Measurements from ENCODE around the gene CDC42BPB.

The CDC42BPB gene

GRCh38 chr14:103094406-103095209 is 37.3 kb upstream of the CDC42BPB start, which contains the start of gene EXOC3L4:
Gene EXOC3L4 (plus strand): TSS chr14:103094725. CDS start chr14:103100220, 5,495 bp downstream.
- no peaks in the 10 kb centered on the region for H3K36me3 ChIP-seq (replicated peaks; ENCODE audit: insufficient read depth, low read length)
- H3K9me3 ChIP-seq (replicated peaks; ENCODE audit: insufficient read depth, low read length) = no peaks in the 10 kb centered on the region
- H3K27ac ChIP-seq (ENCODE audit: low read length) = no peak within 1 kb of the TSS
- TF ChIP-seq EZH2 (optimal IDR thresholded peaks at IDR 0.05; ENCODE audit: low read depth, low read length) (no peak), CTCF (IDR thresholded peaks at IDR 0.05; ENCODE audit: low read length) (no peak), EZH2phosphoT487 (IDR thresholded peaks at IDR 0.05; ENCODE audit: low read length) (no peak)
- H3K9ac ChIP-seq (ENCODE audit: low read length) = no peak within 1 kb of the TSS
- H3K79me2 ChIP-seq (ENCODE audit: low read length) = no peaks in the 10 kb centered on the region
- DNase-seq = no peak
- no peaks in the 10 kb centered on the region for H3K27me3 ChIP-seq (replicated peaks; ENCODE audit: insufficient read depth, low read length)
- no peaks in the 10 kb centered on the region for H3F3A ChIP-seq (ENCODE audit: insufficient read depth, low read length)
- H3K4me2 ChIP-seq (ENCODE audit: low read depth, low read length) = no peak within 1 kb of the TSS
- no peaks in the 10 kb centered on the region for H3K4me1 ChIP-seq (ENCODE audit: low read length)
- H3K9me2 ChIP-seq (replicated peaks; ENCODE audit: insufficient read depth, low read length) = no peaks in the 10 kb centered on the region
- H4K20me1 ChIP-seq (ENCODE audit: insufficient read depth, low read length) = no peaks in the 10 kb centered on the region
- no peak within 1 kb of the TSS for H2AFZ ChIP-seq (ENCODE audit: low read length)
- H3K4me3 ChIP-seq (ENCODE audit: low read length) = no peak within 1 kb of the TSS

DNA sequence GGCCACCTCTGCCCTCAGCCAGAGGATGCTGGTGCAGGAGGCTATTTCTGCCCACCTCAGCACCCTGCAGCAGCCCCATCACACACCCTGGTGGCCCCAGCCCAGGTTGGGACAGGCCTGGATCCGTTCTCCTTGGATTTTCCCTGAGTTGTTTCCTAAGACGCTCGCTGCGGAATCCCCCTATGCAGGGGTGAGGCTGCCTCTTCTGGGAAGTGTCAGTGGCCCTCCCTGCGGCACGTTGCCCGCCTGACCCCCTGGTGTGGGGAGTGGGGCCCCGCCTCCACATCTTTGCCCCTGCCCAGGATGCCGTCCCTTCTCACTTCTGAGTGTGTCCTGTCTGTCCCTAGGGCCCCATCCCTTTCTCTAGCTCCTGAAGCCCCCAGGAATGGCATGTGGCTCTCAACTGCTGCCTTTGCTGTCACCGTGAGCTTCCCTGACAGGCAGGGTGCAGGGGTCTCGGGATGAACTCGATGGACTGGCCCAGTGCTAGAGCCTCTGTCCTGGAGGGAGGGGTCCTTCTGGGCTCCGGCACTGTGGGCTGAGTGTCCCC is 36.6 kb upstream of the CDC42BPB start:
- Histone ChIP-seq H3K4me1 (ENCODE audit: low read length) (no peaks in the 10 kb centered on the region), H3K4me2 (ENCODE audit: low read depth, low read length) (no peak overlapping the region), H3K9ac (ENCODE audit: low read length) (no peak overlapping the region), H4K20me1 (ENCODE audit: insufficient read depth, low read length) (no peaks in the 10 kb centered on the region), H3K27me3 (replicated peaks; ENCODE audit: insufficient read depth, low read length) (no peaks in the 10 kb centered on the region), H3K79me2 (ENCODE audit: low read length) (no peaks in the 10 kb centered on the region), H3K9me2 (replicated peaks; ENCODE audit: insufficient read depth, low read length) (no peaks in the 10 kb centered on the region), H3K27ac (ENCODE audit: low read length) (no peak overlapping the region), H3K9me3 (replicated peaks; ENCODE audit: insufficient read depth, low read length) (no peaks in the 10 kb centered on the region), H3K4me3 (ENCODE audit: low read length) (no peak overlapping the region), H3K36me3 (replicated peaks; ENCODE audit: insufficient read depth, low read length) (no peaks in the 10 kb centered on the region), H3F3A (ENCODE audit: insufficient read depth, low read length) (no peaks in the 10 kb centered on the region), H2AFZ (ENCODE audit: low read length) (no peak overlapping the region)
- no peak for DNase-seq
- TF ChIP-seq EZH2 (optimal IDR thresholded peaks at IDR 0.05; ENCODE audit: low read depth, low read length) (no peak), EZH2phosphoT487 (IDR thresholded peaks at IDR 0.05; ENCODE audit: low read length) (no peak), CTCF (IDR thresholded peaks at IDR 0.05; ENCODE audit: low read length) (no peak)

DNA sequence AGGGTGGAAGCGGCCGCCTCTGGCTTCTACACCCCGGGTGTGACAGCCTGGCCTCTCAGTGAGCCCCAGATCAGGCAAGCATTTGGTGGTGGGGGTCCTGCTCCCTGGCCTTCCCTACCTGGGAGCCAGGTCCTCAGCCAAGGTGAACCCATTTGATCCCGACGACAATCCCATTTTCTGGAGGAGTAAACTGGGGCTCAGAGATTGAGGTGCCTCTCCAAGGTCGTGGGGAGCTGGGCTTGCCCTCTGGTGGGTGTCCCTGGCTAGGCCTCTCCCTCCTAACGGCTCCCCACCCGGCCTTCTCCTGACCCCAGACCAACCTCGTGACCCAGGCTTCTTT is 34.5 kb upstream of the CDC42BPB start:
- no peaks in the 10 kb centered on the region for H3K4me1 ChIP-seq (ENCODE audit: low read length)
- no peaks in the 10 kb centered on the region for H3F3A ChIP-seq (ENCODE audit: insufficient read depth, low read length)
- H3K27me3 ChIP-seq (replicated peaks; ENCODE audit: insufficient read depth, low read length) = no peaks in the 10 kb centered on the region
- H3K9me3 ChIP-seq (replicated peaks; ENCODE audit: insufficient read depth, low read length) = no peaks in the 10 kb centered on the region
- no peaks in the 10 kb centered on the region for H3K79me2 ChIP-seq (ENCODE audit: low read length)
- H3K4me2 ChIP-seq (ENCODE audit: low read depth, low read length) = peak overlapping the region; percentile 43; the same call in 1 of the 2 replicates
- no peaks in the 10 kb centered on the region for H3K9me2 ChIP-seq (replicated peaks; ENCODE audit: insufficient read depth, low read length)
- peak overlapping the region; percentile 31; the same call in 1 of the 2 replicates for H3K4me3 ChIP-seq (ENCODE audit: low read length)
- H4K20me1 ChIP-seq (ENCODE audit: insufficient read depth, low read length) = no peaks in the 10 kb centered on the region
- no peak overlapping the region for H3K27ac ChIP-seq (ENCODE audit: low read length)
- H3K9ac ChIP-seq (ENCODE audit: low read length) = no peak overlapping the region
- TF ChIP-seq EZH2phosphoT487 (IDR thresholded peaks at IDR 0.05; ENCODE audit: low read length) (no peak), CTCF (IDR thresholded peaks at IDR 0.05; ENCODE audit: low read length) (no peak), EZH2 (optimal IDR thresholded peaks at IDR 0.05; ENCODE audit: low read depth, low read length) (no peak)
- H3K36me3 ChIP-seq (replicated peaks; ENCODE audit: insufficient read depth, low read length) = no peaks in the 10 kb centered on the region
- DNase-seq = no peak
- no peak overlapping the region for H2AFZ ChIP-seq (ENCODE audit: low read length)
